Brain microvascular endothelial cell (primary cell): ENCODE measurements around the gene HNF1A.

Experiments used
- DNase-seq: peaks from one replicate; pipeline ENCODE4 v3.0.0-alpha.2; 2020
- H3K27ac ChIP-seq: fragments of 250-450 bp; sonication (Bioruptor Pico); 2 replicates; pipeline ENCODE4 v1.5.1; 2020; ENCODE audit warnings: mild to moderate bottlenecking, moderate library complexity
- H3K27me3 ChIP-seq: fragments of 250-450 bp; sonication (Bioruptor Pico); replicated peaks from 2 replicates; pipeline ENCODE4 v1.5.1; 2020; ENCODE audit warnings: mild to moderate bottlenecking
- H3K36me3 ChIP-seq: fragments of 250-450 bp; sonication (Bioruptor Pico); replicated peaks from 2 replicates; pipeline ENCODE4 v1.5.1; 2020; ENCODE audit warnings: mild to moderate bottlenecking
- H3K4me3 ChIP-seq: 2 replicates; pipeline ENCODE4 v1.5.1; 2011; ENCODE audit warnings: low read depth, mild to moderate bottlenecking, control low read depth, low read length, moderate library complexity
- CTCF ChIP-seq: IDR thresholded peaks from 2 replicates; pipeline ENCODE4 v1.5.1; 2011; ENCODE audit warnings: low read depth, mild to moderate bottlenecking, moderate library complexity, low read length, control low read depth, inconsistent platforms; ENCODE audit errors: missing control alignments
- in situ Hi-C: cut with HindIII; loops from 2 replicates; pipeline ENCODE4 v1.10.0; 2017; ENCODE audit warnings: low sequenced_read_pairs, low pct_ligation_motif_present

Gene HNF1A

GRCh38 chr12:120988658-120989057, 10.3 kb downstream of the HNF1A start:
- no peak for TF ChIP-seq CTCF
- H3K27ac ChIP-seq, result no peak overlapping the region
- no peaks in the 10 kb centered on the region for H3K36me3 ChIP-seq
- no peak overlapping the region for H3K4me3 ChIP-seq
- peaks cover 2% of the 10 kb centered on the region for H3K27me3 ChIP-seq
- no peak for DNase-seq
- in situ Hi-C loops, result no loop called here

- Histone ChIP-seq H3K4me3 (no peak overlapping the region), H3K36me3 (no peaks in the 10 kb centered on the region), H3K27me3 (peaks cover 2% of the 10 kb centered on the region), H3K27ac (no peak overlapping the region)
- no peak for TF ChIP-seq CTCF
- in situ Hi-C loops, result no loop called here
- DNase-seq, result no peak
These were observed 11.3 kb downstream of the HNF1A start for GRCh38 chr12:120989687-120990086.

- Histone ChIP-seq H3K4me3 (no peak overlapping the region), H3K27ac (no peak overlapping the region), H3K36me3 (no peaks in the 10 kb centered on the region), H3K27me3 (peaks cover 2% of the 10 kb centered on the region)
- in situ Hi-C loops, result no loop called here
- TF ChIP-seq CTCF, result no peak
- no peak for DNase-seq
These were observed 12.2 kb downstream of the HNF1A start for GRCh38 chr12:120990487-120991055.

- Histone ChIP-seq H3K4me3 (no peak overlapping the region), H3K27me3 (peaks cover 2% of the 10 kb centered on the region), H3K36me3 (no peaks in the 10 kb centered on the region), H3K27ac (no peak overlapping the region)
- in situ Hi-C loops, result no loop called here
- TF ChIP-seq CTCF, result no peak
- DNase-seq, result no peak
These were observed 13.6 kb downstream of the HNF1A start for GRCh38 chr12:120991965-120992364.

- no peak overlapping the region for H3K4me3 ChIP-seq
- in situ Hi-C loops, result no loop called here
- H3K27ac ChIP-seq, result no peak overlapping the region
- no peak for TF ChIP-seq CTCF
- DNase-seq, result no peak
- peaks cover 2% of the 10 kb centered on the region for H3K27me3 ChIP-seq
- H3K36me3 ChIP-seq, result no peaks in the 10 kb centered on the region
These were observed 14.6 kb downstream of the HNF1A start for GRCh38 chr12:120992989-120993388.

GRCh38 chr12:120993496-120993895, 15.2 kb downstream of the HNF1A start:
- DNase-seq, result no peak
- Histone ChIP-seq H3K27me3 (peaks cover 2% of the 10 kb centered on the region), H3K36me3 (no peaks in the 10 kb centered on the region), H3K4me3 (no peak overlapping the region), H3K27ac (no peak overlapping the region)
- TF ChIP-seq CTCF, result no peak
- in situ Hi-C loops, result no loop called here
